GM18511 (cell line): ENCODE measurements around the gene ADD2.
"Not testable (repeated sequence)": the region's sequence is repeated elsewhere in the genome, so short reads cannot be mapped to it uniquely, and the experiment has no call there.

Experiments
- ATAC-seq: cut with Tn5 transposase; IDR thresholded peaks from one replicate; pipeline ENCODE4 v1.9.1; 2021; ENCODE audit warnings: mild to moderate bottlenecking, moderate library complexity; ENCODE audit not compliant: unreplicated experiment

Gene ADD2

GRCh38 chr2:70767699-70768589 is at the start of gene ADD2:
Gene ADD2 (minus strand): TSS chr2:70768200. CDS start chr2:70706408, 61,792 bp downstream.
- ATAC-seq: no peak

DNA sequence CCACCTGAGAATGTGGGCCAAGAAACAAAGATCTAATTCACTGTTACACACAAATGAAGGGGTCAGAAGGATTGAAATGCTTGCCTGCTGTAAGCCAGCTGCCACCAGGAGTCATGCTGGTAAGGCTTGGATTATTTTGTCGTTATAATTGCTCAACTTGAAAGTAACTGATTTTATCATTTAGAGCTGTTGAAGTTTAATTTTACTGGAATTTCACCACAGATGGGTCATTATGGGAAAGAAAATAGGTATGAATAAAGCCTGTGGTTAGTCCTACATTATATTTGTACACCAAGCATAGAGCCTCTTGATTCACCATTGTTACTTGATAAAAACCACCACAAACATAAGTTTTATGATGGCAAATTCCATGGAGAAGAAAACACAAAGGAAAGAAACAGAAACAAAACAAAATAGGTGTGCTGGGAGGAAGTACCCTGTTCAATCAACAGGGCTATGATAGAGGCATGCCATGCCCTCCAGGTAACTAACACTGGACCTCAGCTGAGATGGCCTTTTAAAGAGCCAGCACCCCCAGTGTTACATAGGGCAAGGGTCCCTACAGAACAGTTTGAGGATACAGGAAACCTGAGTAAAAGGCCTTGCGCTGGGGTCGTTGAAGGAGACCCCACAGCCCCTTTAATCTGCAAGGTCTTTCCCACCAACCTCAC is 49.4 kb upstream of the ADD2 start:
- ATAC-seq: no peak

DNA sequence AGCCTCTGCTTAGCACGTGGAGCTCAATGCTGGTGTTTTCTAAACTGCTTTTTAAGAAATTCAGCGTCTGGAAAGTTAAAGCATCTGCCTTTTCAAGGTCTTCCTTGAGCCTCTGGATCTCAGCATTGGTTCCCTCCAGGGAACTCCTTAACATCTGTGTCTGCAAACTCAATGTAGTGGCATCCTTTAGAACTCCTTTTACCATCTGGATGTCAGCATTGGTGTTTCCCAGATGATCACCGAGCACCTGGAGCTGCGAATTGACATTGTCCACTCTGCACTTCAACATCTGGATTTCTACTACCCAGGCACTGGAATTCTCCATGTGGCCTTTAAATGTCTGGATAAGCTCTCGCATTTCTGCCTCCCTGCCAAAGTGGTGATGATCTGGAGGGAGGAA is 48.7 kb upstream of the ADD2 start:
- no peak for ATAC-seq

- no peak for ATAC-seq
Observed at GRCh38 chr2:70808983-70809958, 41.3 kb upstream of the ADD2 start.

DNA sequence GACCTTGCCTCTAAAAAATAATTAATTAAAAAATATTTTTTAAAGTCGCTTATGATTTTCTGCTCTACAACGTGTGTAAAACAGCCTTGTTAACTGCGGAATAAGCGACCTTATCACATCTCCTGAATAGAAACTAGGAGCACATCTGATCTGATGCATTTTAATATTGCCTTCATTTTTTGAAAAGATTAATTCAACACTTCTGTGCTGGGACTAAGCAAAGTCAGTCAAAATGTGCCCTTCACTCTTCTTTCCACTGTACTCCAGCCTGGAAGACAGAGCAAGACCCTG is 39.8 kb upstream of the ADD2 start:
- no peak for ATAC-seq

DNA sequence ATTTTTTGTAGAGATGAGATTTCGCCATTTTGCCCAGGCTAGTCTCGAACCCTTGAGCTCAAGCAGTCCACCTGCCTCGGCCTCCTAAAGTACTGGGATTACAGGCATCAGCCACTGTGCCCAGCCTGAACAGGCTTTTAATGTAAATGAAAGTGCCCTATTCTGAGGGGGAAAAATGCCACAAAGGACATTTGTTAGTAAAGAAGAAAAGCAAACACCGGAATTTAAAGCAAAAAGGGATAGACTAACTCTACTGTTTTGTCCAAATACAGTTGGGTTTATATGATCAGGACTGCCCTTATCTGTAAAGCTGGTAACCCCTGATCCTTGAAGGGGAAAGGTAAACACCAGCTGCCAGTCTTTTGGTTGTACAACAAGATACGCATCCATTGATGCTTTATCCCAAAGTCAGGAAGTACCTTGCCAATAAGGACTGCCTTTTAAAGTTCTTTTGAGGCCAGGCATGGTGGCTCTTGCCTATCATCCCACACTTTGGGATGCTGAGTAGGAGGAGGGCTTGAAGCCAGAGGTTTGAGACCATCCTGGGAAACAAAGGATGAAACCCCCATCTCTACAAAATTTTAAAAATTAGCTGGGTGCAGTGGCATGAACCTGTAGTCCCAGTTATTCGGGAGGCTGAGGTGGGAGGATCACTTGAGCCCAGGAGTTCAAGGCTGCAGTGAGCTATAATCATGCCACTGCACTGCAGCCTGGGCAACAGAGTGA is 39.3 kb upstream of the ADD2 start:
- ATAC-seq: no peak

GRCh38 chr2:70806620-70807019 is 38.6 kb upstream of the ADD2 start:
- no peak for ATAC-seq

GRCh38 chr2:70806013-70806412 is 38.0 kb upstream of the ADD2 start:
- ATAC-seq: no peak

DNA sequence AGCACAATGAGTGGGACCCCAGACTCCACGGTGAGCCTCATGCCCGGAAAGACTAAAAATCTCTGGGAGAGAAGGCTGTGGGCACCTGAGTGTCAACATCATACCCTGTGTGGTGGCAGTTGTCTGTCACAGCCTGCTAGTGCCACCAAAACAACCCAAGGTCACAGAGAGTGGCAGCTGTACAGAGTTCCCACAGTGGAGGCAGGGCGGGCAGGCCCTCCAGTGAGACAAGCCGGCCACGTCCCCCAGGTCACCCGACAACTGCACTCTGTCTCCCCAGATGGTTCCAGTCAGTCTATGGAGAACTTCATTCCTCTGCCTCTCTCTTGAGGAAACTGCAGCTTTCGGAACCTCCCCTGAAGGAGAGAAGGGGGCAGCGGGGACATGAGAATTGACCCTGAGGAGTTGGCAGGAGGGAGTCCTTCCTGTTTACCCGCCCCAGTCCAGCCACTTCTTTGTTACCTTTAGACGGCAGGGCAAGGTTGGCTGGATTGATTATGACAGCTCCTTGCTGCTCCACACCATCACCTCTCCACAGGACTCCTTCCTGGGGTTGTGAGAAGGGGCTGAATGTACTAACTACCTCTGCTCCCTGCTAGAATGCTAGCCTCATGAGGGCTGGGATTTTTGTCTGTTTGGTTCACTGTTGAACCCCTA is 33.7 kb upstream of the ADD2 start:
- ATAC-seq: no peak

DNA sequence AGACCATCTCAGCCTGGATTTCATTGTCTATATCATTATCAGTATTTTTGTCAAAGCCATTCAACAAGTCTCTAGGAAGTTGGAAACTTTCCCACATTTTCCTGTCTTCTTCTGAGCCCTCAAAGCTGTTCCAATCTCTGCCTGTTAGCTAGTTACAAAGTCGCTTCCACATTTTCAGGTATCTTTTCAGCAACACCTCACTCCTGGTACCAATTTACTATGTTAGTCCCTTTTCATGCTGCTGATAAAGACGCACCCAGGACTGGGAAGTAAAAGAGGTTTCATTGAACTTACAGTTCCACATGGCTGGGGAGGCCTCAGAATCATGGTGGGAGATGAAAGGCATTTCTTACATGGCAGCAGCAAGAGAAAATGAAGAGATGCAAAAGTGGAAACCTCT is 31.7 kb upstream of the ADD2 start:
- no peak for ATAC-seq

DNA sequence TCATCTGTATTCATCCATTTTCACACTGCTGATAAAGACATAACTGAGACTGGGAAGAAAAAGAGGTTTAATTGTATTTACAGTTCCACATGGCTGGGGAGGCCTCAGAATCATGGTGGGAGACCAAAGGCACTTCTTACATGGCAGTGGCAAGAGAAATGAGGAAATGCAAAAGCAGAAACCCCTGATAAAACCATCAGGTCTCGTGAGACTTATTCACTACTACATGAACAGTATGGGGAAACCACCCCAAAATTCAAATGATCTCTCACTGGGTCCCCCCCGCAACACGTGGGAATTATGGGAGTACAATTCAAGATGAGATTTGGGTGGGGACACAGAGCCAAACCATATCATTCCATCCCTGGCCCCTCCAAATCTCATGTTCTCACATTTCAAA is 30.0 kb upstream of the ADD2 start:
- not testable (repeated sequence) for ATAC-seq

DNA sequence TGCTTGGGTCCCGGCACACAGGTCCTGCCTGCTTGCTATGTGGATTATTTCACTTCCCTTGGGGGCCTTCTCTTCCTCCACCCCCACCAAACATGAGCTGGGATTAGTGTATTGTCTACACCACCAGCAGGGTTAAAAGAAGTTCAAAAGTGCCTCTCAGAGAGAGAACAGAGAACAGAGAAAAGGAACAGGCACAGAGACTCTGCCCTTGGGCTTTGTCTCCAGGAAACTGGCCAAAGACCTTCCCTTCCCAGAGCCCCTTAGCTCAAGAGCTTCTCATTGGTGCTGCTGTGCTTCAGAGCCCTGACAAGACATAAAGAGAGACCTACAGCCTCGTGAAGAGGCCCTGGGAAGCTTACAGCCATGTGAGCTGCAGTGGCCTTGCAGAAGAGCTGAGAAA is 29.5 kb upstream of the ADD2 start:
- no peak for ATAC-seq

- ATAC-seq: no peak
Observed at GRCh38 chr2:70796262-70796661, 28.3 kb upstream of the ADD2 start.

DNA sequence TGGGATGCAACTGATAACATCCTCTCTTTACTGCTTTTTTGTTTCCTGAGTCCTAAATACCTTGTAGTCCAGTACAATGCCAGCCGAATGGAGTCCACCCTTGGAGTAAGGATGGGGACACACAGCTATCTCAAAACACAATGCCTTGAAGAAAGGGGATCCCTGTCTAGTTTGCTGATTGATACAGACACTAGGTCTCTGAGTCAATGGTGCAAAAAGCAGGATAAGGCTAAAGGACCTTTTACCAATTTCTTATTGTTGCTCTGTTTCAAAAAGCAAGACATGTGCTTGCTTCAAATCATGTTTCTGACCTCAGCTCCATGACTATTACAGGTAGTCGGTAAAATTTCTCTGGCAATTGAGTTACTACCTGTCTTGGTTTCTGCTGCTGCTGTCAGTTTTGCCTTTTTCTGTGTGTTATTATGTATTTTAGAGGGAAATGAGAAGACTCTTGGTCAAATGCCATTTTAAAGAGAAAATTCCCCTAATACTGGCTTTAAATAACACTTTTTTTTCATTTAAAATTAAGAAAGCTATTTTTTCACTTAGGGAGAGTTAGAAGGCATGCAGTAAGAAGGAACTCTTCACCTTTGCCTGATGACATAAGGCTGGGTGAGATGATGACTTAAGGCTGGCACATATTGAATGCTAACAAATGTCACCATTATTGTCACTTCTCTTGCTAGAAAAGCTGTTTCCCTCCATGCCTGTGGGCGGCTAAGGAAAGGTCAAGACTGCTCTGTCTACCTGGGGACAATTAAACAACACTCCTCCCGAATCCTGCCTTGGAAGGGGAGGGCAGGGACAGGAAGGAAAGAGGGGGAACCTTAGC is 27.4 kb upstream of the ADD2 start:
- no peak for ATAC-seq

DNA sequence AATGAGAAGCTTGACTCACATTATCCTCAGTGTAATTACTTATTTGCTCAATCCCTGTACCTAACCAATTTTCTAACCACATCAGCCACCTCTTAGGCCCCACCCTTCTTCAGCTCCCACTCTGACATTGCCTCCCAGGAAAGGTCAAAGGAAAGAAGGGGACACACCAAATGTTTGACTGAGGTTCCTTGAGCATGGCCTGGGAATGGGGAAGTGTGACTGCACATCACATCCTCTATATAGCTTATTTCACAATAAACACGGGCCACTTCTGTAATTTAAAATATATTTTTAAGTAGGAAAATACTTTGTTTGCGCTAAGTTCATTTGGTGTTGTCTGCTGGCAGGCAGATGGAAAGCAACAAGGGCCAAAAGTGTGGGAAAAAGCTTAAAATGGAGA is 25.4 kb upstream of the ADD2 start:
- no peak for ATAC-seq

DNA sequence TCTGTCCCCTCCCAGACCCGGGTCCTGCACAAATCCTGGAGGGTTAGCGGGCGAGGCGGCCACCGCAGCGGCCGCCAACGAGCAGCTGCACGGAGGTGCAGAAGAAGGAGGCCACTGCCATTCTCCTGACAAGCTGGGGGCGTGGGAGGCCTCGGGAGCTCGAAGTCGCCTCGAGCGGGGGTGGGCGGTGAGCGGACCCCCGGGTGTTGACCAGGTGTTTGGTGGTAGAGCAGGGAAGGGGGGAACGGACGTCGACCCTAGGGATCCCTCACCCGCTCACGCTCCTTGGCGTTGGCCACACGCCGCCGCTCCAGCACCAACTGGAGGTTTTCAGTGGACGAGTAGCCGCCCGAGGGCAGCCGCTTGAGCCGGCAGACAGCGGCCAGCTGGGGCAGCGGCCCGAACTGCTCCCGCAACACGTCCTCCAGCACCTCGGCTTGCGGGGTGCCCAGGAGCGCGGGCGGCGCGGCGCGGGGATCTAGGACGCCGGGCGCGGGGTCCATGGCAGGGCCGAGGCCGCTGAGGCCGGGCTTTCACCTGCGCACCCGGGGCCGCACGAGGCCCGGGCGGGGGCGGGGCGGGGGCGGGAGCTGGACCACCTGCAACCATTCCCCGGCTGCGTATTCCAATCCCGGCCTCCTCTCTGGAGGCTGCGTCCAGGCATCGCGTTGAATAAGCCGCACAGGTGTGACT is 22.3 kb upstream of the ADD2 start, which contains the start of gene FIGLA:
TSS of gene FIGLA (minus strand) at position 508 of the 693 bp plus-strand sequence. CDS start at position 503, 5 bp downstream.
- ATAC-seq: no peak

- no peak for ATAC-seq
Observed at GRCh38 chr2:70789304-70790135, 21.5 kb upstream of the ADD2 start.
